ENCODE data around the gene DYNLRB2.

The DYNLRB2 gene

DNA sequence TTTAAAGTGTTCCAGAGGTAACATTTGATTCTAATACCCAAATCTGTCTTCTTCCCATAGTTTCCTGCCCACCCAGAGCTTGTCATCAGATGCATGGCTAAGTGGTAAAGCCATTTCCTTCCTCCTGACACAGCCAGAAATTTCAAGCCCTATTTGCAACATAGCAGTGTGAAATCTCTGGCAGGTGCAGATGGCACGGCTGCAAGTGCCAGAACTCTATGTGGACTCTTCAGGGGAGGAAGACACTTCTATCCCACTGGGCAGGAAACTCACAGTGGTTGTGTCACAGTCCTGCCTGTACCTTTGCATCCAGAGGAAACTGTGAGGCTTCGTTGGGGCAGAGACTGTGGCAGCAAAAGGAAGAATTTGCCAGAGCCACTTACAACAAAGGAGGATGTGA, 13.2 kb downstream of the DYNLRB2 start:
- DNase-seq: no peak

DNA sequence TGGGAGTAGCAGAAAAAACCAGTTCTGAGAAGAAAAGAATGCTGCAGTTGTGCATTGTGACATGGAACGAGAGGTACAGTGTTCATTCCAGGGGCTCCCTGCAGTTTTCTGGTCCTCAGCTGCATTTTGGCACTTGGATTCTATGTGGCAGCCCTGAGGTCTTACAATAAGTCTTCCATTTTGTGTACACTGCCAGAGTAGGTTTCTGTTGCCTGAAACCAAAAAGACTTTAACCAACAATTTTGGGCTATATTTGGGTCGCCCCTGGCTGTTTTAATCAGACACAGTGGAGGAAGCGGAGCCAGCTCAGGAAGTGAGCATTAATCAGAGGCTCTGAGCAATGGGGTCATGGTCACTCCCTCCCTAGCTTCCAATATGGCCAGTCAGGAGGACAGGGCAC, 15.7 kb downstream of the DYNLRB2 start:
- DNase-seq: no peak

- DNase-seq: no peak
Measured at GRCh38 chr16:80557037-80557436, 16.2 kb downstream of the DYNLRB2 start.

DNA sequence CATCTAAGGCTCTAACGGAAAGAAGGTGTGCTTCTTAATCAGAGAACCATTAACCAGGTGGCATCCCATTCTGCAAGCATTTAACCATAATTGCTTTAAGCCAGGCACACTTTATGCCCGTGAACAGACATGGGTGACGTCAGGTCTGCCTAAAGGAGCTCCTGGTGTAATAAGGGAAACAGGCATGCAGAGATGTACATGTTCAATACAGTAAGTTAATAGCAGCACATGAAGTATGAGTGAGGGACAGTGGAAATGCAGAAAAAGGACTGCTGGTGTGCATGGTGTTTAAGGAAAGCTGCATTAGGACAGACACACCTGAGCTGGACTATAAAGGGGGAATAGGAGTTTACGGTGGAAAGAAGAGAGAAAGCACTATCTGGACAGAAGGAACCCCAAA, 18.6 kb downstream of the DYNLRB2 start:
- no peak for DNase-seq

- no peak for DNase-seq
Measured at GRCh38 chr16:80563066-80563465, 22.3 kb downstream of the DYNLRB2 start.

GRCh38 chr16:80564394-80564793, 23.6 kb downstream of the DYNLRB2 start:
- no peak for DNase-seq

DNA sequence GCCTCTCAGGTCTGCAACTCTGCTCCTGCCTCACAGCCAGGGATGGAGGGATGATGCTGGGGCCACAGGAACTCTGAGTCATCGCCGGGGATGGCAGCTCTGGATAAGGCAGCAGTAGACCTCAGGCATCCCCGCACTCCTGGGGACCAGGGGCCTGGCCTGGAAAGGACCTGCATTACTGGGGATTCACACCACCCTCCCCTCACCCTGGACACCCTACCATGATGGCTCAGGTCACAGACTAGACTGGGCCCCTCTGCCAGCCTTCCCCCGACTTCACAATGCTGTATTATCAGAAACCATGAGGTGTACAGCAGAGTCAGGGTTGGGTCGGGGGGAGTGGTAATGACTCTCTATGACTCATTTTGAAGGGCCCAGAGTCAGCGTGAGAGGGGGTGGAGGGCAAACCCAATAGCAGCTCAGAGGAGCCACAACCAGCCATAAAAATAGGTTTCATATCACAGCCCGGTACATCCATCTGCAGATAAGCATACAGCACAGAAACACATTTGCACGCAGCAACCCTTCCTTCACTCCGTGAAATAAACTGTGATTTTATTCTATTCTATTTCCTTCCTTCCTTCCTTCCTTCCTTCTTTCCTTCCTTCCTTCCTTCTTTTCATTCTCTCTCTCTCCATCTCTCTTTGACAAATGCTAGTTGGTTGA, 28.8 kb downstream of the DYNLRB2 start:
- no peak for DNase-seq

GRCh38 chr16:80570106-80570478, 29.3 kb downstream of the DYNLRB2 start:
- no peak for DNase-seq

DNA sequence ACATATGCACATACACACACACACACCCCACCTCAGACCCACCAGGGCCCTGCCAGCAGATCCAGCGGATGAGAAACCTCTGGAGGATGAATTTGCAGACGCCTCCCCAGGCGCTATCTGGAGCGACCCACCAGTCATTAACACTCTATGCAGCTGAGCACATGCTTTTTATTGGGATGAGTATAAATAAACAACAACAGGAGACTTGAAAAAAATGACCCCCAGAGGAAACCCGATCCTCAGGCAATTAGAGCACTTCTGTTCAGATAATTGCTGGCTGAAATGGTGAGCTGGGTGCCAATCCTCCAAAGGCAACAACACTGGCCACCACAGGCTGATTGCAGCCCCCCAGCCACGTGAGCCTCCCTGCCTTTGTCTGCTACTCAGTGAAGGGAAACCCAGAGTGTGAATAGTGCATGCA, 32.9 kb downstream of the DYNLRB2 start:
- DNase-seq: no peak

DNA sequence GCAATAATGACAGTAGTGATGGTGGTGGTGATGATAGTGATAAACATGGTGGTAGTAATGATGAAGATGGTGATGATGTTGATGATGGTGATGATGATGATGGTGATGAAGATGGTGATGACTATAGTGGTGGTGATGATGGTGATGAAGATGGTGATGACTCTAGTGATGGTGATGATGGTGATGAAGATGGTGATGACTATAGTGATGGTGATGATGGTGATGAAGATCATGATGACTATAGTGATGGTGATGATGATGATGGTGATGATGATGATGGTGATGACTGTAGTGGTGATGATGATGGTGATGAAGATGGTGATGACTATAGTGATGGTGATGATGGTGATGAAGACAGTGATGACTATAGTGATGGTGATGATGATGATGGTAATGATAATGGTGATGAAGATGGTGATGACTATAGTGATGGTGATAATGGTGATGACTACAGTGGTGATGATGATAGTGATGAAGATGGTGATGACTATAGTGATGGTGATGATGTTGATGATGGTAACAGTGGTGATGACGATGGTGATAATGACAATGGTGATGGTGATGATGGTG, 35.6 kb downstream of the DYNLRB2 start:
- no peak for DNase-seq

DNA sequence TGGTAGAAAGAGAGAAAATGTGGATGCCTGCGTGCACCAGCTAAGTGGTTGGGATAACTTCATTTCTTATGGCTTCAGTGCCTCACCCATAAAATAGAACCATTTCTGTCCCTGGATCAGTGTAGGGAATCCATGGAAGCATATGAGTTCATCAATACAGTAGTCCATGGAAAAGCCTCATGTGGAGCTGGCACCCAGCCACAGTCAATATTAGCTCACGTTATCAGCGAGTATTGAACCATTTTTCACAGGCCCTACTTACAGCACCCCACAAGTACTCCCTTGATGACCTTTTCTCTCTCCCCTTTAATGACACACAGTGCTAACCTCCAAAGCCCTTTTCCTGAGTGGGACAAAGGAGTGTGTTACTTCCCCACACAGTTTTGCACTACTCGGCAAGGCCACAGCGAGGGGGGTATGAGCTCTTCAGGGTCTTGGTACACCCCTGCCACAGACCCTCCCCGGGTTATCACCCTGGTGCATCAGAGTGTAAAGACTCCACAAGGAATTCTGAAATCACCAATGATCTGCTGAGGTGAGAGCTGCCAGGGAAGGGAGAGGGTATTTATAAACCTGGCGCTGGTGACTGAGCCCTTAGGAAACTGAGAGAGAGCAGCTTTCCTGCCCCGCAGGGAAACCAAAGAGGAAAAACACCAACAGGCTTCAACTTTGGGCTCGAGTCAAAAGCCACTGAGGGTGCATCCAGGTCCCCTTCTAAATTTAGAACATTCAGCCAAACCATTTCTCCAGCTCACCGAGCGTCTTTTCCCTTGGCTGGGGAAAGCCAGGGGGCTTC, 36.9 kb downstream of the DYNLRB2 start:
- no peak for DNase-seq

DNA sequence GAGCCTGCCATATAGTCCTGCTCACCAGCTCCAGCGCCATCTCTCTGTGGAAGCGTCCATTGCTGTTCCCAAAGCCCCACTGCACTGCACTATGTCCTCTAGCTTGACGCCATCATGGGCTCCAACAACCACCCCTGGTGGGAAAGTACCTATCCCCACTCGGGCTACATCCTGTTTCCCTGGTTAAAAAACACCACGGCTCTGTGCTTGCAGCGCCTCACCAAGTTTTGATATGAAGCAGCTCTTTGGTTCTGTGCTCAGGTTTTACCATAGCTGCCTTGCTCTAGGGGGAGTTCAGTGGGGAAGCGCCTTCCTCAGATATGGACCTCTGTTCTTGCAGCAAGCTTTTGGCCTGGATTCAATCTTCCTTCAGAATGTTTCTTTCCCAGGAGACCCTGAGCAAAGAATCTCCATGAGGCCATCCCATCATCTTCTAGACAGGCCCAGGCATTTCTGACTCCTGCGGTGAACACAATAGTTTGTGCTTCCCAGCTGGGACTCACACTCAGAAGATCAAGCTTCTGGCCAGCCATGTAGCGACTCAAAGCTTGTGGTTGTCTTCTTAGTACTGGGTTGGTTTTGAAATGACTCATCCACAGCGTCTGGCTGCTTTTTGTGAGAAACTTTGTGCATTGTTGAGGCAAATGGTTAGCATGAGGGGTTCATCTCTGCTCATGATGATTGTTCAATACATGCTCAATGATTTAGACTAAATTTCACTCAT, 39.5 kb downstream of the DYNLRB2 start:
- peak; percentile 52 for DNase-seq

- DNase-seq: no peak
Measured at GRCh38 chr16:80583466-80583865, 42.7 kb downstream of the DYNLRB2 start.

DNA sequence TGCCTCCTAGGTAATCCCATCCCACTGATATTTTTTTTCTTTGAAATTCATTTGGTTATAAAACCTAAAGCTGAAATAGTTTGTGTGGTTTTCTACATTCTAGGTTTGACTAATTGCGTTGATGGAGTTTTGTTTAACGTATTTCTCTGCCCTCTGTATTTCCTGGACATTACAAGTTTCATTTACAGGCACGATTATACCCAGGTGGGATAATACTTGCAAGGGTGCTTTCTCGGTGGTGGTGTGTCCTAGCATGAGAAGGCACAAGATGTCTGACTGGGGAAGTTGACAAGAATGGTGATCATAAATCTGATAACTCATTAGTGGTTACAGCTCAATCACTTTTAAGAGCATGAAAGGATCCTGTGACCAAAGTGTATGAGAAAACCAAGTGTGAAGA, 45.0 kb downstream of the DYNLRB2 start:
- no peak for DNase-seq

- no peak for DNase-seq
Measured at GRCh38 chr16:80586476-80586875, 45.7 kb downstream of the DYNLRB2 start.

DNA sequence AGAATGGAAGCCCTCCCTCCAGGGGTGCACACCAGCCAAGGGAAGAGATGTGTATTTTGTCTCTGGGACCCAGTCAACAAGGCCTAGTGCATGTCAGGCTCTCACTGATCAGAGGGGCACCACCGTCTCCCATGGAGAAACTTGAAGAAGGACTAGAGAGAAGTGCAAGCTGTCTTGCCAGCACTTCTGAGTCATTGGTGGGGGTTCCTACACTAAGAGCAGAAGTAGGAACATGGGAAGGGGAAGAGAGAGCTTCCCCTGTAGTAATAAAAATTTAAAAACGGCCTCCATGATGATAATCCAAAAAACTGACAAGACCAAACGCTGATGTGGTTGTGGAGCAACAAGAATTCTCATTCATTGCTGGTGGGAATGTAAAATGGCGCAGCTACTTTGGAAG, 46.3 kb downstream of the DYNLRB2 start:
- no peak for DNase-seq

DNA sequence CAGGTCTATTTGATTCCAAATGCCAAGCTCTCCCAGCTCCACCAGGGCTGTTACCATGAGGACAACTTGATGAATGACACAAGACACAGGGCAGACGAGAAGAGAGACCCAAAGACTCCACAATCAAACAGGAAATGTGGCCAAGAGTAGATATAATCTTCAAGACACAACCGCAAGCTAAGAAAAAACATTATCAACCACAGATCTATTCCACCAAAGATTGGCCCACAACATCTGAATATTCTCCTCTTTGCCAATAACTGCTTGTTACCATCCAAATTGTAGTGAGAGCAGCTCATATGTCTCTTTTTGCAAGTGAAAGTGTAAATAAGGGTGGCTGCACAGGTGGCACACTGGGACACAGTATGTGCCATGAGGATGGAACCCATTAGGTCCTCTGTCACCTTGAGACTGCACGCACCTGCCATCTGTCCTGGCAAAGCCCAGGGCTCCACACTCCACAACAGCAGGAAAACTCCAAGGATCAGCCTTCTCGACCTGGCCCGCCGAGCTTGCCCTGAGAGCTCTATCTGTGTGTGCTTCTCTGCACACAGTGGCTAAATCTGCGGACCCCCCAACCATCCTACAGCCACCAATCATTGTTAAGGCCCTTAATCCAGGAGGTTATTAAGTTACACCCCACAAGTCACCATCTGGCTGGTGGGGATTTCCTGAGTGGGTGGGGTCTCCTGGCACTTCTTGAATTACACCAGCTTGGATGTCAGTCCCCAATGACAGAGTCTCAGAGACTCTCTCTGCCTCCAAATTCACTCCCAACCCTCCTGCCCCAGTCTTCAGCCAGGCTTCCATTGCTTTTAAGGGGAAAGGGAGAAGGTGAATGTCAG, 50.5 kb downstream of the DYNLRB2 start:
- no peak for DNase-seq

DNA sequence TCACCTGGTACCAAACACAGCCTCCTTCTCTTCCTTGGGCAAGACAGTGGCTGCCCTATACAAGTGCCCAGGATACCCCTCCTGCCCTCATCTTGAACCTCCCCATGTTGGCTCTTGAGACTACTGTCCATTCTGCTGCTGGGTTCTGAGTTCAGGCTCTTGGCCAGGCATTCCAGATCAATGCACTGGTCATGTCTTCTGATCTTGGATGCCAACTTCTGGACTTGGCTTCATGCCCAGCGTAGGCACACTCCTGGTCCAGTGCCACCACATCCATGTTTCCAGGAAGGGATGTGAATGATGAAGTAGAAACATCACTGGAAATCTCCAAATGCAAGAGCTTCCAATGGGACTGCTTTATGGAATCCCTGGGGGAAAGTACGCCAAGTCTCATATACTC, 51.5 kb downstream of the DYNLRB2 start:
- no peak for DNase-seq

DNA sequence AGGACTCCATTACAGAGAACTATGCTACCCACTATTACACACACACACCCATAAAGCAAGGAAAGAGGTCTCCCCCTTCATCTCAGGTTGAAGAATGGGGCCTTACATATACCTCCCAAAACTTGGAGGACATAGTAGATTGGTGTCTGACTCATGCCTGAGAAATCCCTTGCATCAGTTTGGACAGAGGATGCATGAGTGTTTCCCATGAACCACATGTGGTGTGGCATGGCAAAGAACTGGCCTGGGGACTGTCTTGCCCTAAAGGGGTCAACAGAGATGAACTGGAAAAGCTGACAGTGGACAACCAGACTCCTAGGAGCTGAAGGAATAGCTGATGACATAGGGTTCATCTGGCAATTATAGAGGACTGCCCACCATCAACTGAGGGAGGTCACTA, 54.0 kb downstream of the DYNLRB2 start:
- DNase-seq: no peak

DNA sequence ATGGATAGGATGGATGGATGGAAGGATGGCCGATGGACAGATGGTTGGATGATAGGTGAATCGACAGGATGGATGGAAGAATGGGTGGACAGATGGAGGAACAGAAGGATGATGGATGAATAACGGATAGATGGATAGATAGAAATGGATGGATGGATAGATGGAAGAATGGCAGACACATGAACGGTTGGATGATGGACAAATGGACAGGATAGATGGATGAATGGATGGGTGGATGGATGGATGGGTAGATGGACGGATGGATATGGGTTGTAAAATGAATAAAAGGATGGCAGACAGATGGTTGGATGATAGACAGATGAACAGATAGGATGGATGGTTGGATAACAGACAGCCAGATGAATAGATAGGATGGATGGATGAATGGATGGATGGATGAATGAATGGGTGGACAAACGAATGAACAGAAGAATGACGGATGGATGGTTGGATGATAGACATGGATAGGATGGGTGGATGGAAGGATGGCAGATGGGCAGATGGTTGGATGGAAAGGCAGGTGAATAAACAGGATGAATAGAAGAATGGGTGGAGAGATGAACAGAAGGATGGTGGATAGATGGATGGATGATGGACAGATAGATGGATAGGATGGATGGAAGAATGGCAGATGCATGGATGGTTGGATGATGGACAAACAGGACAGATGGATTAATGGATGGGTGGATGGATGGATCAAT, 55.9 kb downstream of the DYNLRB2 start:
- DNase-seq: no peak

- no peak for DNase-seq
Measured at GRCh38 chr16:80599466-80599865, 58.7 kb downstream of the DYNLRB2 start.
